Fibroblast of the aortic adventitia (primary cell): ENCODE measurements around the gene FOXO1. TPM values are rescaled to one million over a fixed set of nuclear protein-coding genes. Genes with fewer than 3 reads are reported as not detected.

Experiments used
- DNase-seq: peaks from one replicate; pipeline ENCODE4 v3.0.0-alpha.2; 2010; ENCODE audit warnings: low read depth
- H3K4me3 ChIP-seq: 2 replicates; pipeline ENCODE4 v1.5.1; 2011; ENCODE audit warnings: low read depth, mild to moderate bottlenecking, control low read depth, low read length, moderate library complexity
- total RNA-seq: library from RNA; depleted of rRNA; stranded (reverse); fragments of >200 nt; gene quantifications from 2 replicates; pipeline ENCODE4 v1.2.3, GENCODE V29; 2012; ENCODE audit warnings: low replicate concordance
- TF ChIP-seq, protein P1 (sequence below): IDR thresholded peaks from 2 replicates; pipeline ENCODE4 v1.5.1; 2011; ENCODE audit warnings: mild to moderate bottlenecking, low read length, control low read depth, inconsistent platforms; ENCODE audit not compliant: insufficient read depth

Gene FOXO1
- total RNA-seq, 1 donor = 3.2 TPM

DNA sequence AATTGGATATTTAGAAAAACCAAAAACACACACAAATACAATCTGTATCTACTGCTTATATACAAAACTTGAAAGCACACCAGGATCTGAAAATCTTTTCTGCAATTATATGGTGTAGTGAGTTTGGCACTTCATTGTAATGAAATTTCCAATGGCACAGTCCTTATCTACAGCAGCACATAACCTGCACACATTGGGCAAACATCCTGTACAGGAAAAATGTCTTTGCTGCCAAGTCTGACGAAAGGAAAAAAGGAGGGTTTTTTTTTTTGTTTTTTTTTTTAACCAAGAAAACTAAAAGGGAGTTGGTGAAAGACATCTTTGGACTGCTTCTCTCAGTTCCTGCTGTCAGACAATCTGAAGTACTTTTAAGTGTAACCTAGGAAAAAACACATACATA is 107.8 kb downstream of the FOXO1 start:
- TF ChIP-seq, protein P1, sequence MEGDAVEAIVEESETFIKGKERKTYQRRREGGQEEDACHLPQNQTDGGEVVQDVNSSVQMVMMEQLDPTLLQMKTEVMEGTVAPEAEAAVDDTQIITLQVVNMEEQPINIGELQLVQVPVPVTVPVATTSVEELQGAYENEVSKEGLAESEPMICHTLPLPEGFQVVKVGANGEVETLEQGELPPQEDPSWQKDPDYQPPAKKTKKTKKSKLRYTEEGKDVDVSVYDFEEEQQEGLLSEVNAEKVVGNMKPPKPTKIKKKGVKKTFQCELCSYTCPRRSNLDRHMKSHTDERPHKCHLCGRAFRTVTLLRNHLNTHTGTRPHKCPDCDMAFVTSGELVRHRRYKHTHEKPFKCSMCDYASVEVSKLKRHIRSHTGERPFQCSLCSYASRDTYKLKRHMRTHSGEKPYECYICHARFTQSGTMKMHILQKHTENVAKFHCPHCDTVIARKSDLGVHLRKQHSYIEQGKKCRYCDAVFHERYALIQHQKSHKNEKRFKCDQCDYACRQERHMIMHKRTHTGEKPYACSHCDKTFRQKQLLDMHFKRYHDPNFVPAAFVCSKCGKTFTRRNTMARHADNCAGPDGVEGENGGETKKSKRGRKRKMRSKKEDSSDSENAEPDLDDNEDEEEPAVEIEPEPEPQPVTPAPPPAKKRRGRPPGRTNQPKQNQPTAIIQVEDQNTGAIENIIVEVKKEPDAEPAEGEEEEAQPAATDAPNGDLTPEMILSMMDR = no peak
- no peak overlapping the region for H3K4me3 ChIP-seq
- DNase-seq = no peak

DNA sequence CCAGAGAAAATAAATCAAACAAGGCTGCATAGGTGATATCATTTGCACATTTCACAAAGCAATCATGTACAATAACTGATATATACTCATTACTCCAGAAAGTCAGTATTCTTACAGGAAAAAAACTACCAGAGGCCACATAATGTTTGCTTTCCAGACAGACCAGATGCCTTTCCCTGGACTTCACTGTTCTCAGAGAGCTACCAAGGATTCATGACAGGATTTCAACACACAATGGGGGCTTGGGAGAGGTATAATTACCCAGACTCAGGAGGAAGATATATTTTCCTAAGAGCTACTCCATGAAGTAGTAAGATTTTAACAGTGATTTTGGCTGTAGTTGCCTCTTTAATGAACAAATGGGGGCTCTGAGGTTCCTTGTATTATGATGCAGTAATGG is 110.0 kb downstream of the FOXO1 start:
- DNase-seq = no peak
- TF ChIP-seq, protein P1 = no peak
- H3K4me3 ChIP-seq = no peak overlapping the region

DNA sequence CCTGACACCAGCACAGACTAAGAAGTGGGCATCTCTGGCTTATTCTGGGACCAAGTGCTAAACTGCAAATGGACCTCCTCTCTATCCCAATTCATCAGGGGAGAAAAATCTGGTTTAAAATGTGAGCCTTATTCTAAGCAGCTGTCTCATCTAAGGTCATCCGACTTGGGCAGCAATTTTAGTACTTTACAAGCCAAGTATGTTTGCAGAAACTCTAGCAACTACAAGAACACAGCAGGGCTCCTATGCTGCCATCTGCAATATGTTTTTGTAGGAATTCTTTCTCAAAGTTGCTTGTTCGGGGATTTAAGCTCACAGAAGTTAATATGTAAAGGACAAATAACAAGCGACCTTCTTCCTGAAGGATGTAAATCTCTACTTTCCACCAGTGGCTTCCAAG is 113.1 kb downstream of the FOXO1 start:
- H3K4me3 ChIP-seq = no peak overlapping the region
- no peak for DNase-seq
- TF ChIP-seq, protein P1 = no peak

GRCh38 chr13:40552895-40553294 is 113.5 kb downstream of the FOXO1 start:
- TF ChIP-seq, protein P1 = no peak
- DNase-seq = no peak
- no peak overlapping the region for H3K4me3 ChIP-seq

GRCh38 chr13:40550130-40550529 is 116.3 kb downstream of the FOXO1 start:
- TF ChIP-seq, protein P1 = no peak
- no peak for DNase-seq

DNA sequence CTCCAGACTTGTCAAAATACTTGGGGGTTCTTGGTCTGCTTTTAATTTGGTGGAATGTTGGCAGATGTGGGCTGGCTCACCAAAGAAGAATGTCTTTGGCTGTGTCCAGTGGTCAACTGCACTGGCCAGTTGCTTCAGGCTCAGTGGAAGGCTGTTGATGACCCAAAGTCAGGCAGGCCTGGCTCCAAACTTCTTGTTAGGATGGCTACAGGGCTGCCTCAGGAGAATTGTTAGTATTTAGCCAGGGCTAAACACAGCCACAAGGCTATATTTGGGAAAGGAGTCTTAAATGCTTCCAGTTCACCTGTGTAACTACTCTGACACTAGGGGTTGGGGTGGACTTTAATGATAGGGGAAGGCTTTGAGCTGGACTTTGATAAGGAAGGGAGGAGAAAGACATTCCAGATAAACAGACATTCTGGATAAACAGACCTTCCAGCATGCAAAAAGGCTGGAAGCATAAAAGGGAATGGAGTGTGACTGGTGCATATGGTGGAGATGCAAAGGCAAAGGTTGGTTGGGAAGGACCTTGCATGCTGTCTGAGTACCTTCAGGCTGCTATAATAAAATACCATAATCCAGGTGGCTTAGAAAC is 116.8 kb downstream of the FOXO1 start:
- H3K4me3 ChIP-seq = no peak overlapping the region
- TF ChIP-seq, protein P1 = no peak
- peak; percentile 91 for DNase-seq

More at GRCh38 chr13:40550130-40550529, 116.3 kb downstream of the FOXO1 start:
- H3K4me3 ChIP-seq = no peak overlapping the region
